Type B pancreatic cell (in vitro differentiated cells): Measurements from ENCODE around the gene HLA-E. TPM values are rescaled to one million over a fixed set of nuclear protein-coding genes. Genes with fewer than 3 reads are reported as not detected.
A peak's percentile ranks its signal among the peaks of the same experiment; 100 is the strongest.

Experiments used
- DNase-seq: peaks from one replicate; pipeline ENCODE4 v3.0.0; 2021; ENCODE audit warnings: mixed read lengths; ENCODE audit not compliant: unreplicated experiment; ENCODE audit errors: extremely low spot score
- H3K27ac Mint-ChIP-seq: 2 replicates; pipeline ENCODE4 v1.8.0; 2021; ENCODE audit warnings: mild to moderate bottlenecking, mixed read lengths
- H3K27me3 Mint-ChIP-seq: 2 replicates; pipeline ENCODE4 v1.8.0; 2021; ENCODE audit warnings: mixed read lengths
- H3K36me3 Mint-ChIP-seq: 2 replicates; pipeline ENCODE4 v1.8.0; 2021; ENCODE audit warnings: mixed read lengths
- H3K4me1 Mint-ChIP-seq: one replicate; pipeline ENCODE4 v1.8.0; 2021; ENCODE audit warnings: mixed read lengths; ENCODE audit not compliant: unreplicated experiment
- H3K4me3 Mint-ChIP-seq: 2 replicates; pipeline ENCODE4 v1.8.0; 2021; ENCODE audit warnings: mild to moderate bottlenecking, mixed read lengths
- H3K9me3 Mint-ChIP-seq: 2 replicates; pipeline ENCODE4 v1.8.0; 2021; ENCODE audit warnings: mixed read lengths
- total RNA-seq: library from RNA; stranded (reverse); gene quantifications from 2 replicates; pipeline ENCODE4 v1.2.1, GENCODE V29; 2021; ENCODE audit warnings: low replicate concordance
- TF ChIP-seq, protein P1 (sequence below): fragments of 200-600 bp; sonication (generic); conservative IDR thresholded peaks from 2 replicates; pipeline ENCODE4 v1.5.0; 2021; ENCODE audit warnings: antibody characterized with exemption, mild to moderate bottlenecking

The HLA-E gene
- total RNA-seq, 1 donor from 2014 or later, result 50.8 TPM

DNA sequence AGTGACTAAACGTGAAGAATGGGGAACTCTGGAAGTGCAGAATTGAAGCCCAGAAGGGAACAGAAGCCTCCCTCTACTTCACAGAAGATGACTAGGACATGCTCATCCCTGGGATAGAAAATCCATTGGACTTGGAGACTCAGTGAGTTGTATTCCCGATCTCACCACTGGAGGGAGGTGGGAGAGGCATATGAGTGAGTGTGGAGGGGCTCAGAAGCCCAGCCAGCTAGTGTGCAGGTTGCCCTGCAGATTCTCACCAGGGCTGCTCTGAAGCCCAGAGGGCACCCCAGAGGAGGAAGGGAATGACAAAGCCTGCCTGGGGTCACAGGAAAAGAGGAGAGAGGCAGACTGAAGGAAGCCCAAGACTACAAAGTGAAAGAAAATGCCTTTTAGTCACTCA lies 42.1 kb upstream of the HLA-E start:
- no peak for DNase-seq
- Mint-ChIP-seq H3K4me3 (no peak overlapping the region), H3K27ac (no peak overlapping the region), H3K9me3 (no peaks in the 10 kb centered on the region), H3K36me3 (no peaks in the 10 kb centered on the region), H3K27me3 (peaks cover 92% of the 10 kb centered on the region), H3K4me1 (no peaks in the 10 kb centered on the region)
- TF ChIP-seq, protein P1, sequence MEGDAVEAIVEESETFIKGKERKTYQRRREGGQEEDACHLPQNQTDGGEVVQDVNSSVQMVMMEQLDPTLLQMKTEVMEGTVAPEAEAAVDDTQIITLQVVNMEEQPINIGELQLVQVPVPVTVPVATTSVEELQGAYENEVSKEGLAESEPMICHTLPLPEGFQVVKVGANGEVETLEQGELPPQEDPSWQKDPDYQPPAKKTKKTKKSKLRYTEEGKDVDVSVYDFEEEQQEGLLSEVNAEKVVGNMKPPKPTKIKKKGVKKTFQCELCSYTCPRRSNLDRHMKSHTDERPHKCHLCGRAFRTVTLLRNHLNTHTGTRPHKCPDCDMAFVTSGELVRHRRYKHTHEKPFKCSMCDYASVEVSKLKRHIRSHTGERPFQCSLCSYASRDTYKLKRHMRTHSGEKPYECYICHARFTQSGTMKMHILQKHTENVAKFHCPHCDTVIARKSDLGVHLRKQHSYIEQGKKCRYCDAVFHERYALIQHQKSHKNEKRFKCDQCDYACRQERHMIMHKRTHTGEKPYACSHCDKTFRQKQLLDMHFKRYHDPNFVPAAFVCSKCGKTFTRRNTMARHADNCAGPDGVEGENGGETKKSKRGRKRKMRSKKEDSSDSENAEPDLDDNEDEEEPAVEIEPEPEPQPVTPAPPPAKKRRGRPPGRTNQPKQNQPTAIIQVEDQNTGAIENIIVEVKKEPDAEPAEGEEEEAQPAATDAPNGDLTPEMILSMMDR, result peak; percentile 58

GRCh38 chr6:30450548-30450908 lies 38.8 kb upstream of the HLA-E start:
- no peaks in the 10 kb centered on the region for H3K36me3 Mint-ChIP-seq

GRCh38 chr6:30450909-30451841 lies 38.1 kb upstream of the HLA-E start:
- H3K9me3 Mint-ChIP-seq, result no peaks in the 10 kb centered on the region
- no peaks in the 10 kb centered on the region for H3K4me1 Mint-ChIP-seq
- TF ChIP-seq, protein P1, result no peak
- H3K27me3 Mint-ChIP-seq, result peaks cover 88% of the 10 kb centered on the region
- DNase-seq, result no peak
- H3K36me3 Mint-ChIP-seq, result no peaks in the 10 kb centered on the region
- H3K27ac Mint-ChIP-seq, result no peak overlapping the region
- H3K4me3 Mint-ChIP-seq, result no peak overlapping the region

More at GRCh38 chr6:30450548-30450908, 38.8 kb upstream of the HLA-E start:
- no peak for DNase-seq
- Mint-ChIP-seq H3K4me1 (no peaks in the 10 kb centered on the region), H3K27me3 (peaks cover 88% of the 10 kb centered on the region), H3K4me3 (no peak overlapping the region), H3K9me3 (no peaks in the 10 kb centered on the region), H3K27ac (no peak overlapping the region)
- TF ChIP-seq, protein P1, result no peak

DNA sequence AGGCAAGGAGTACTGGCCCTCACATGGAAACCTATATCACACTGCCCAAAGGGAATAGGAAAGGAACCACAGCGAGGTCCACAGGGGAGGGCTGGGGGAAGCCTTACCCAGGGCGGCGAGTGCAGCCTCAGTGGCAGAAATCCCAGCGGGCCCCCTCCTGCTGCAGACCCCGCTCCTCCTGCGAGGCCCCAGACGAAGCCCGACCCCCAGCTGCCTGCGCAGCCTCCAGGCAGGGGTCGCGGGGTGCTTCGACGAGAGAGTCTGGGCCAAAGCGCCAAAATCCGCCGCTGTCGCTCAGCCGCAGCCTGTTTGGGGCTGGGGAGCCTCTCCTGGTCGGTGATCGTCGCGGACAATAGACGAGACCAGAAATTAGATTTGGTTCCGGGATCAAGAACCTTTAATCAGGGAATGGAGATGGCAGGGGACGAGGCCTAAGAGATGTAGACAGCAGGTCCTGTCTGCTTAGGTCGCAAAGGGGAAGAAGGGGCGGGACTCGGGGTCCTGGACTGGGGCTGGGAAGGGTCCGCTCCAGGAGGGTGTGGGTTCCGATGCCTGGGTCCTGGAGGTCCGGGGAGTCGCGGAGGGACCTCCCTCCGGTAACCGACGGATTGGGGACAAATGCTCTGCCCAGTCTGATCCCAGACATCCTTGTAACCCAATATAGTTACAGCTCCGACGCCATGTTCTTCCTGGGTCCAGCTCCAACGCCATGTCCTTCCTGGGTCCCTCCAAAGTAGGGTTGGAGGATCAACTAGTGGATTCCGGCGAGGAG lies 36.4 kb upstream of the HLA-E start:
- H3K4me3 Mint-ChIP-seq, result no peak overlapping the region
- peaks cover 84% of the 10 kb centered on the region for H3K27me3 Mint-ChIP-seq
- no peak overlapping the region for H3K27ac Mint-ChIP-seq
- H3K4me1 Mint-ChIP-seq, result no peaks in the 10 kb centered on the region
- no peaks in the 10 kb centered on the region for H3K9me3 Mint-ChIP-seq
- DNase-seq, result no peak
- no peaks in the 10 kb centered on the region for H3K36me3 Mint-ChIP-seq
- TF ChIP-seq, protein P1, result no peak

- DNase-seq, result peak; percentile 90
- Mint-ChIP-seq H3K27me3 (peaks cover 84% of the 10 kb centered on the region), H3K27ac (no peak overlapping the region), H3K4me1 (no peaks in the 10 kb centered on the region), H3K4me3 (no peak overlapping the region), H3K9me3 (no peaks in the 10 kb centered on the region), H3K36me3 (no peaks in the 10 kb centered on the region)
- TF ChIP-seq, protein P1, result peak; percentile 90
These were observed 35.7 kb upstream of the HLA-E start for GRCh38 chr6:30453508-30454116.
